Measurements from ENCODE around the gene CDH23. TPM values are rescaled to one million over a fixed set of nuclear protein-coding genes. Genes with fewer than 3 reads are reported as not detected.

The CDH23 gene
- total RNA-seq, 1 donor from 2014 or later = 0.29 TPM

DNA sequence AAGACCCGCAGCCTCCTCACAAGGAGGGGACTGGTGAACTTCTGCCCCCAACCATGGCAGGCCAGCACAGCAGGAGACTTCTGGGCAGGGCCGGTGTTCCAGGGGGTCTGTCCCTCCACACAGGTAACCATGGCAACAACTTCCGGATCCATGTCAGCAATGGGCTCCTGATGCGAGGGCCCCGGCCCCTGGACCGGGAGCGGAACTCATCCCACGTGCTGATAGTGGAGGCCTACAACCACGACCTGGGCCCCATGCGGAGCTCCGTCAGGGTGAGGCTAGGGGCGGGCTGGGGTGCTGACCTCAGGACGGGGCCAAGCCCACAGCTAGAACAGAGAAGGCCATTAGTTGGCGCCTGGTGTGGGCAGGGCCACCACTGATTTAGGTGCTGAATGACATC is 328.5 kb downstream of the CDH23 start:
- Mint-ChIP-seq H3K36me3 (ENCODE audit: low read depth) (no peaks in the 10 kb centered on the region), H3K27me3 (no peaks in the 10 kb centered on the region), H3K4me3 (no peak overlapping the region), H3K9me3 (no peaks in the 10 kb centered on the region), H3K27ac (no peak overlapping the region), H3K4me1 (peaks cover 45% of the 10 kb centered on the region)
- TF ChIP-seq, protein P1, sequence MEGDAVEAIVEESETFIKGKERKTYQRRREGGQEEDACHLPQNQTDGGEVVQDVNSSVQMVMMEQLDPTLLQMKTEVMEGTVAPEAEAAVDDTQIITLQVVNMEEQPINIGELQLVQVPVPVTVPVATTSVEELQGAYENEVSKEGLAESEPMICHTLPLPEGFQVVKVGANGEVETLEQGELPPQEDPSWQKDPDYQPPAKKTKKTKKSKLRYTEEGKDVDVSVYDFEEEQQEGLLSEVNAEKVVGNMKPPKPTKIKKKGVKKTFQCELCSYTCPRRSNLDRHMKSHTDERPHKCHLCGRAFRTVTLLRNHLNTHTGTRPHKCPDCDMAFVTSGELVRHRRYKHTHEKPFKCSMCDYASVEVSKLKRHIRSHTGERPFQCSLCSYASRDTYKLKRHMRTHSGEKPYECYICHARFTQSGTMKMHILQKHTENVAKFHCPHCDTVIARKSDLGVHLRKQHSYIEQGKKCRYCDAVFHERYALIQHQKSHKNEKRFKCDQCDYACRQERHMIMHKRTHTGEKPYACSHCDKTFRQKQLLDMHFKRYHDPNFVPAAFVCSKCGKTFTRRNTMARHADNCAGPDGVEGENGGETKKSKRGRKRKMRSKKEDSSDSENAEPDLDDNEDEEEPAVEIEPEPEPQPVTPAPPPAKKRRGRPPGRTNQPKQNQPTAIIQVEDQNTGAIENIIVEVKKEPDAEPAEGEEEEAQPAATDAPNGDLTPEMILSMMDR (IDR thresholded peaks at IDR 0.05) = no peak
- ATAC-seq (ENCODE audit: low read depth) (no peak), DNase-seq (no peak)
- ChIA-PET CTCF (interaction anchor here (0.9 to 3.9 kb wide), 2 partner anchors 23 to 49 kb away, joined by 3 to 26 read pairs; partner anchors contain the start of gene VSIR), POLR2A (interaction anchor here (1.6 to 6.3 kb wide), 2 partner anchors 23 to 45 kb away, joined by 5 to 79 read pairs; partner anchors contain the start of gene VSIR)
- intact Hi-C loops (cut with micrococcal nuclease) = no loop called here

DNA sequence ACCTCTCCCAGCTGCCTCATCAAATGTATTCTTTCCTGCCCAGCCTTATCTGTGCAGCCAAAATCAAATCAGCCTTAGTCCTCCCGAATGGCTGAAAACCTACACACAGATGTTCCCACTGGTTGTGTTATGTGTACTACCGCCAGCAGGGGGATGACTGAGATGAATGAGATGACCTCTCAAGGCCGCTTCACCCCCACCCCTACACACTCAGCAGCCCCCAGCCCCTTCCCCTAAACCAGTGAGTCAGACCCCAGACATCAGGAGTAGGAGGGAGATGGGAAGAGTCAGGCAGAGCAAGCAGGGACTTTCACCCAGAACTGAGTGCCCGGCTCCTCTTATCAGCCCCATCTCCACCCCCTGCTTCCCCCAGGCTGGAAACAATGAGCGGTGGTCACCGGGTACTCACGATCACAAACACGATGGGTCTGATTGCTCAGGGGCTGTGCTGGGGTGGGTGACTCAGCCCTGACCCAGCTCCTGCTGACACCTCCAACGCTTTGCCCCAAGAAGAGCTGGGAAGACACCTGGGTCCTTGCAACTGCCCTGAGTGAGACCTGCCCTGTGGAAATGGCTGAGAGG is 329.4 kb downstream of the CDH23 start:
- H3K27ac Mint-ChIP-seq = no peak overlapping the region
- intact Hi-C loops (cut with micrococcal nuclease) = loop anchor here (1.0 to 2.0 kb wide), 3 partner anchors 13 to 171 kb away; no protein-coding TSS in a partner anchor
- peaks cover 46% of the 10 kb centered on the region for H3K4me1 Mint-ChIP-seq
- no peaks in the 10 kb centered on the region for H3K9me3 Mint-ChIP-seq
- ATAC-seq (ENCODE audit: low read depth) = no peak
- H3K36me3 Mint-ChIP-seq (ENCODE audit: low read depth) = no peaks in the 10 kb centered on the region
- POLR2A ChIA-PET = interaction anchor here (0.8 to 6.3 kb wide), 3 partner anchors 22 to 44 kb away, joined by 3 to 79 read pairs (median 9); partner anchors contain the start of gene VSIR
- no peaks in the 10 kb centered on the region for H3K27me3 Mint-ChIP-seq
- CTCF ChIA-PET = interaction anchor here (0.8 to 3.9 kb wide), 6 partner anchors 14 to 170 kb away, joined by 3 to 26 read pairs (median 4); partner anchors contain the start of gene VSIR
- no peak overlapping the region for H3K4me3 Mint-ChIP-seq
- no peak for DNase-seq
- TF ChIP-seq, protein P1 (IDR thresholded peaks at IDR 0.05) = no peak

DNA sequence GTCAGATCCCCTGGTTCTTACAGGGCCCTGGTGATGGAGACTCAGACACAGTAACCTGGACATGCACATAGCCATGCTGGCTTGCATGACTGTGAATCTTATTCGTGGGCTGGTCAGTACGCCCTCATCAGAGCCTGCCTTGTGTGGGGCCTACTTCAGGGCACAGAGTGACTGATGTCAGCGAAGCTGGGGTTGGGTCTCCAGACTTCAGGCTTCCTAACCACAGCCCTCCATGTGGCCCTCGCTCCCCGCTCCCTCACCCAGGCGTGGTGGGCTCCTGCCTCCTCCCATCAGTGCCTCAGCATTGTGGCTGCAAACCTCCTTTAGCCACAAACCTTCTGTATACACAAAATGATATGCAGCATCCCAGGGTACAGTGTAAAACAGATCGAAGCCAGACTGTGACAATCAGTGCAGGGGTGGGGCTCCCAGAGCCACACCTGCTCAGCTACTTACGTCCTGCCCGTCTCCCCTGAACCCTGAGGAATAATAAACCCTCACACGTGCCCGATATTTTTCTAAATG is 329.9 kb downstream of the CDH23 start:
- ATAC-seq (ENCODE audit: low read depth) (no peak), DNase-seq (no peak)
- Mint-ChIP-seq H3K4me3 (no peak overlapping the region), H3K9me3 (no peaks in the 10 kb centered on the region), H3K4me1 (peaks cover 46% of the 10 kb centered on the region), H3K27me3 (no peaks in the 10 kb centered on the region), H3K36me3 (ENCODE audit: low read depth) (no peaks in the 10 kb centered on the region), H3K27ac (peak overlapping the region; percentile 91)
- TF ChIP-seq, protein P1 (IDR thresholded peaks at IDR 0.05) = no peak
- ChIA-PET POLR2A (interaction anchor here (0.8 to 6.3 kb wide), 7 partner anchors 22 to 109 kb away, joined by 3 to 79 read pairs (median 4); partner anchors contain the start of gene VSIR), CTCF (interaction anchor here (0.8 to 3.9 kb wide), 7 partner anchors 15 to 170 kb away, joined by 3 to 26 read pairs (median 4); partner anchors contain the start of gene VSIR)
- intact Hi-C loops (cut with micrococcal nuclease) = loop anchor here (1.0 to 2.0 kb wide), 6 partner anchors 14 to 170 kb away; partner anchors contain the start of gene VSIR

DNA sequence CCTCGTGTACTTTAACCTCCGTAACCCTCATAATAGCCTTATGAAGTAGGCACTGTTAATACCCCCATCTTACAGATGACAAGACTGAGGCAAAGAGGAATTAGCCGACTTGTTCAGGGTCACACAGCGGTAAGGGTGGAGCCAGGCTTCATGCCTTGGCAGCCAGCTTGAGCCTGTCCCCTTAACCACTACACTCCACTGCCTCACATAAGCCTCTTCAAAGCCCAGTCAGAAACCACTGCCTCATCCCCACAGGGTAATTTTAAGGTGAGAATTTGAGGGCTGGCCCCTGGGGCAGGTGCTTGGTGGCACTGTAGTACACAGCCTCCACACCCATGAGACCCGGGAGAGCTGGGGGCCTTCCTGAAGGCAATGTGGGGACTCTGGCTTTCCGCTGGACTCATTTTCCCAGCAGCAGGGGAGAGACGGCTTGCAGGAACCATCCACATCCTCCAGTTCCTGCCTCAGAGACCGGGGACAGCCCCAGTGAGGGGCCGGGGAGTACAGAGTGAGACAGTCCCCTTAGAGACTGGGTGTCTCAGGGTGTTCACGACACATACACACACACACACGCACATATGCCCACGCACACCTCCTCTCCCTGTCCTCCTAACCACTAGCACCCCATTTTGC is 330.5 kb downstream of the CDH23 start:
- peaks cover 46% of the 10 kb centered on the region for H3K4me1 Mint-ChIP-seq
- no peaks in the 10 kb centered on the region for H3K9me3 Mint-ChIP-seq
- intact Hi-C loops (cut with micrococcal nuclease) = loop anchor here (1.0 to 2.0 kb wide), 5 partner anchors 14 to 170 kb away; partner anchors contain the start of gene VSIR
- ATAC-seq (ENCODE audit: low read depth) (peak; percentile 72), DNase-seq (no peak)
- POLR2A ChIA-PET = interaction anchor here (0.7 to 6.3 kb wide), 12 partner anchors 10 to 109 kb away, joined by 3 to 79 read pairs (median 4); partner anchors contain the start of gene VSIR
- H3K4me3 Mint-ChIP-seq = peak overlapping the region; percentile 64
- CTCF ChIA-PET = interaction anchor here (0.8 to 3.9 kb wide), 7 partner anchors 16 to 84 kb away, joined by 3 to 26 read pairs (median 4); partner anchors contain the start of gene VSIR
- H3K27me3 Mint-ChIP-seq = no peaks in the 10 kb centered on the region
- TF ChIP-seq, protein P1 (IDR thresholded peaks at IDR 0.05) = no peak
- no peaks in the 10 kb centered on the region for H3K36me3 Mint-ChIP-seq (ENCODE audit: low read depth)
- peak overlapping the region; percentile 91 for H3K27ac Mint-ChIP-seq

Measured in activated B cell treated with CpG ODN at 0.5 μM for 24 hours (primary cell).